Thymus (tissue), 11 donors: ENCODE measurements around the gene RAD51B. TPM values are rescaled to one million over a fixed set of nuclear protein-coding genes. Genes with fewer than 3 reads are reported as not detected.
A peak's percentile ranks its signal among the peaks of the same experiment; 100 is the strongest.

Source experiments
- DNase-seq, 9 donors: peaks; one replicate each; pipeline ENCODE4 v3.0.0-alpha.2; 2013; ENCODE audit warnings: low spot score in 9 of 9, low read depth in 6 of 9, missing footprints in 1 of 9
- H3K27ac ChIP-seq, 2 donors: one replicate each; pipeline ENCODE4 v1.5.1; 2013; ENCODE audit warnings: control low read depth in 1 of 2, low read depth in 1 of 2, low read length in 1 of 2, mild to moderate bottlenecking in 1 of 2, moderate library complexity in 1 of 2
- H3K27me3 ChIP-seq, 2 donors: one replicate each; pipeline ENCODE4 v1.5.1; 2013; ENCODE audit warnings: low read length in 1 of 2; ENCODE audit not compliant: control insufficient read depth in 2 of 2, insufficient read depth in 1 of 2
- H3K36me3 ChIP-seq, 2 donors: one replicate each; pipeline ENCODE4 v1.5.1; 2013; ENCODE audit warnings: low read length in 1 of 2, mild to moderate bottlenecking in 1 of 2, moderate library complexity in 1 of 2; ENCODE audit not compliant: control insufficient read depth in 2 of 2, insufficient read depth in 2 of 2
- H3K4me1 ChIP-seq, 2 donors: one replicate each; pipeline ENCODE4 v1.5.1; 2013; ENCODE audit warnings: low read length in 2 of 2; ENCODE audit not compliant: control insufficient read depth in 2 of 2, insufficient read depth in 2 of 2
- H3K4me3 ChIP-seq, 2 donors: one replicate each; pipeline ENCODE4 v1.5.1; 2013; ENCODE audit warnings: low read length in 2 of 2, control low read depth in 1 of 2, mild to moderate bottlenecking in 1 of 2
- H3K9me3 ChIP-seq, 2 donors: one replicate each; pipeline ENCODE4 v1.5.1; 2013; ENCODE audit warnings: low read length in 1 of 2, mild to moderate bottlenecking in 1 of 2; ENCODE audit not compliant: control insufficient read depth in 2 of 2, insufficient read depth in 1 of 2
- WGBS: extraction: QIAGEN DNeasy Blood & Tissue Kit; methylation state at CpG from one replicate; pipeline ENCODE4 v1.1.7; 2013; 5-methylcytosine and 5-hydroxymethylcytosine counted together
- polyA plus RNA-seq: library from polyadenylated mRNA; stranded (reverse); fragments of 200-250 nt; gene quantifications from one replicate; pipeline ENCODE4 v1.2.3, GENCODE V29; 2013
- total RNA-seq: library from RNA; stranded (reverse); fragments of 120-200 nt; gene quantifications from one replicate; pipeline ENCODE4 v1.2.4, GENCODE V29; 2013
- donor health status: healthy.

Gene RAD51B
- total and polyA plus RNA-seq, 2 donors = 7.8 to 17.8 TPM

- Histone ChIP-seq H3K27me3 (no peaks in the 10 kb centered on the region), H3K27ac (peak overlapping the region; percentile 38 to 71), H3K9me3 (no peaks in the 10 kb centered on the region), H3K36me3 (no peaks in the 10 kb centered on the region), H3K4me3 (no peak overlapping the region), H3K4me1 (peaks cover 8 to 63% of the 10 kb centered on the region in 2 donors)
- DNase-seq = no peak
- 99% methylated on average over 7 of the region's 7 CpGs for WGBS
Observed at GRCh38 chr14:68552075-68552474, 732.5 kb downstream of the RAD51B start.

GRCh38 chr14:68552602-68553001 is 733.0 kb downstream of the RAD51B start:
- H3K9me3 ChIP-seq = no peaks in the 10 kb centered on the region
- H3K4me1 ChIP-seq = peaks cover 9 to 58% of the 10 kb centered on the region in 2 donors
- H3K27me3 ChIP-seq = no peaks in the 10 kb centered on the region
- H3K36me3 ChIP-seq = no peaks in the 10 kb centered on the region
- 10% methylated on average over 2 of the region's 2 CpGs for WGBS
- DNase-seq = peak in 1 of 9 donors; percentile 46
- no peak overlapping the region for H3K27ac ChIP-seq
- no peak overlapping the region for H3K4me3 ChIP-seq

- Histone ChIP-seq H3K4me3 (no peak overlapping the region), H3K4me1 (peaks cover 11 to 56% of the 10 kb centered on the region in 2 donors), H3K9me3 (peaks cover 0 to 5% of the 10 kb centered on the region in 2 donors), H3K36me3 (no peaks in the 10 kb centered on the region), H3K27ac (peak overlapping the region in 1 of 2 donors; percentile 3), H3K27me3 (no peaks in the 10 kb centered on the region)
- DNase-seq = no peak
- WGBS = 75% methylated on average over 3 of the region's 3 CpGs
Observed at GRCh38 chr14:68553311-68553710, 733.7 kb downstream of the RAD51B start.

- Histone ChIP-seq H3K27ac (no peak overlapping the region), H3K4me1 (peaks cover 11 to 47% of the 10 kb centered on the region in 2 donors), H3K9me3 (peaks cover 0 to 7% of the 10 kb centered on the region in 2 donors), H3K4me3 (no peak overlapping the region), H3K36me3 (no peaks in the 10 kb centered on the region), H3K27me3 (no peaks in the 10 kb centered on the region)
- peak in 1 of 9 donors; percentile 51 for DNase-seq
- 29% methylated on average over 4 of the region's 4 CpGs for WGBS
Observed at GRCh38 chr14:68554231-68554630, 734.7 kb downstream of the RAD51B start.

GRCh38 chr14:68556253-68556652 is 736.7 kb downstream of the RAD51B start:
- H3K27ac ChIP-seq = no peak overlapping the region
- H3K9me3 ChIP-seq = peaks cover 0 to 7% of the 10 kb centered on the region in 2 donors
- no peak overlapping the region for H3K4me3 ChIP-seq
- H3K27me3 ChIP-seq = no peaks in the 10 kb centered on the region
- H3K36me3 ChIP-seq = no peaks in the 10 kb centered on the region
- DNase-seq = no peak
- WGBS = 98% methylated on average over 4 of the region's 4 CpGs
- peaks cover 11 to 43% of the 10 kb centered on the region in 2 donors for H3K4me1 ChIP-seq

GRCh38 chr14:68557648-68558047 is 738.1 kb downstream of the RAD51B start:
- H3K4me3 ChIP-seq = no peak overlapping the region
- 55% methylated on average over 2 of the region's 2 CpGs for WGBS
- no peaks in the 10 kb centered on the region for H3K36me3 ChIP-seq
- H3K4me1 ChIP-seq = peaks cover 20 to 50% of the 10 kb centered on the region in 2 donors
- H3K27me3 ChIP-seq = no peaks in the 10 kb centered on the region
- DNase-seq = no peak
- no peak overlapping the region for H3K27ac ChIP-seq
- H3K9me3 ChIP-seq = peaks cover 0 to 7% of the 10 kb centered on the region in 2 donors

- Histone ChIP-seq H3K36me3 (no peaks in the 10 kb centered on the region), H3K9me3 (peaks cover 0 to 7% of the 10 kb centered on the region in 2 donors), H3K27me3 (no peaks in the 10 kb centered on the region), H3K4me1 (peaks cover 25 to 52% of the 10 kb centered on the region in 2 donors), H3K27ac (no peak overlapping the region), H3K4me3 (no peak overlapping the region)
- WGBS = 88% methylated on average over 11 of the region's 11 CpGs
- DNase-seq = no peak
Observed at GRCh38 chr14:68558096-68558495, 738.5 kb downstream of the RAD51B start.

- H3K4me3 ChIP-seq = no peak overlapping the region
- H3K36me3 ChIP-seq = no peaks in the 10 kb centered on the region
- no peak for DNase-seq
- peaks cover 35 to 52% of the 10 kb centered on the region in 2 donors for H3K4me1 ChIP-seq
- peaks cover 1 to 7% of the 10 kb centered on the region in 2 donors for H3K9me3 ChIP-seq
- 97% methylated on average over 5 of the region's 5 CpGs for WGBS
- no peak overlapping the region for H3K27ac ChIP-seq
- H3K27me3 ChIP-seq = no peaks in the 10 kb centered on the region
Observed at GRCh38 chr14:68559949-68560348, 740.4 kb downstream of the RAD51B start.

GRCh38 chr14:68561531-68562007 is 742.0 kb downstream of the RAD51B start:
- Histone ChIP-seq H3K4me1 (peaks cover 42 to 62% of the 10 kb centered on the region in 2 donors), H3K36me3 (no peaks in the 10 kb centered on the region), H3K9me3 (peaks cover 1 to 7% of the 10 kb centered on the region in 2 donors), H3K27me3 (no peaks in the 10 kb centered on the region), H3K4me3 (no peak overlapping the region), H3K27ac (peak overlapping the region in 1 of 2 donors; percentile 56)
- DNase-seq = no peak
- 84% methylated on average over 10 of the region's 10 CpGs for WGBS
